HCT116 (cell line): ENCODE results near the gene ROGDI. TPM values are rescaled to one million over a fixed set of nuclear protein-coding genes. Genes with fewer than 3 reads are reported as not detected.

ENCODE experiments used
- ATAC-seq: fragments of 200-7000 bp; cut with Tn5 transposase; 2 replicates; pipeline ENCODE4 v1.9.1; 2020; ENCODE audit warnings: mild to moderate bottlenecking, moderate library complexity
- BruUV-seq: library from RNA; stranded (reverse); fragments of 400-500 nt; replicated peaks from 2 replicates; lab custom pipeline; 2021; lab: Mats Ljungman, UMichigan
- CTCF ChIA-PET: fragments of 300-600 bp; sonication (Branson Sonifier 250); formaldehyde crosslinking; loops from one replicate; lab custom pipeline; 2021; ENCODE audit warnings: antibody characterized with exemption; lab: Charles Lee
- POLR2A ChIA-PET: fragments of 300-600, 350-600 bp; sonication (Branson Sonifier 250); formaldehyde crosslinking; loops from one replicate; lab custom pipeline; 2021; ENCODE audit warnings: antibody characterized with exemption; lab: Charles Lee
- RAD21 ChIA-PET, 2 experiments: fragments of 300-600 bp; sonication (Branson Sonifier 250); formaldehyde crosslinking; loops; one replicate each; lab custom pipeline; 2023; ENCODE audit warnings: low total read pairs in 2 of 2; ENCODE audit not compliant: uncharacterized antibody in 2 of 2, unreplicated experiment in 2 of 2, low non-redundant PET in 1 of 2; lab: Charles Lee
- DNase-seq: peaks from one replicate; pipeline ENCODE4 v3.0.0-alpha.2; 2010; ENCODE audit warnings: low read depth, low spot score
- H2AFZ ChIP-seq: fragments of 200-600 bp; shearing (Covaris generic), sonication (generic); 2 replicates; pipeline ENCODE4 v1.6.1; 2017; ENCODE audit warnings: low read depth, mixed run types, mixed read lengths, antibody characterized with exemption, low read length; ENCODE audit not compliant: poor library complexity, severe bottlenecking
- H3K27ac ChIP-seq: 2 replicates; pipeline ENCODE4 v1.5.1; 2012; ENCODE audit warnings: low read depth, low read length
- H3K27me3 ChIP-seq: fragments of 200-600 bp; sonication (generic); 2 replicates; pipeline ENCODE4 v1.6.1; 2016; ENCODE audit warnings: mixed run types, low read length, mixed read lengths; ENCODE audit not compliant: insufficient read depth
- H3K36me3 ChIP-seq, 2 experiments: fragments of 200-500 bp in 1 of 2; fragments of 200-600 bp in 1 of 2; sonication (Bioruptor generic) in 1 of 2; sonication (generic) in 1 of 2; 2 replicates each; pipeline versions ENCODE4 v1.5.1 to v1.6.1; 2014 to 2016; ENCODE audit warnings: low read length in 2 of 2, inconsistent platforms in 1 of 2, mixed read lengths in 1 of 2, mixed run types in 1 of 2; ENCODE audit not compliant: insufficient read depth in 2 of 2, control insufficient read depth in 1 of 2
- H3K4me1 ChIP-seq, 2 experiments: fragments of 200-600 bp in 1 of 2; sonication (generic) in 1 of 2; 2 replicates each; pipeline versions ENCODE4 v1.5.1 to v1.6.1; 2012 to 2017; ENCODE audit warnings: low read length in 2 of 2, inconsistent platforms in 1 of 2, mild to moderate bottlenecking in 1 of 2, mixed read lengths in 1 of 2, mixed run types in 1 of 2, moderate library complexity in 1 of 2; ENCODE audit not compliant: insufficient read depth in 2 of 2, control insufficient read depth in 1 of 2
- H3K4me2 ChIP-seq: fragments of 200-600 bp; sonication (generic); 2 replicates; pipeline ENCODE4 v1.6.1; 2017; ENCODE audit warnings: mixed run types, low read length, mixed read lengths
- H3K4me3 ChIP-seq, 2 experiments: fragments of 200-600 bp in 1 of 2; sonication (generic) in 1 of 2; replicated peaks in 1 of 2; 2 replicates each; pipeline ENCODE4 v1.5.1; 2011 to 2016; ENCODE audit warnings: low read length in 2 of 2, control low read depth in 1 of 2, low read depth in 1 of 2, mild to moderate bottlenecking in 1 of 2, mixed read lengths in 1 of 2, mixed run types in 1 of 2
- H3K79me2 ChIP-seq: fragments of 200-600 bp; sonication (generic); 2 replicates; pipeline ENCODE4 v1.6.1; 2017; ENCODE audit warnings: mild to moderate bottlenecking, mixed run types, low read length, moderate library complexity, mixed read lengths; ENCODE audit not compliant: insufficient read depth
- H3K9ac ChIP-seq: fragments of 200-600 bp; sonication (generic); 2 replicates; pipeline ENCODE4 v1.6.1; 2016; ENCODE audit warnings: low read length, mixed read lengths
- H3K9me2 ChIP-seq: fragments of 200-600 bp; sonication (generic), shearing (Covaris generic); 2 replicates; pipeline ENCODE4 v1.6.1; 2017; ENCODE audit warnings: mixed run types, mild to moderate bottlenecking, moderate library complexity; ENCODE audit not compliant: insufficient read depth
- H3K9me3 ChIP-seq, 2 experiments: fragments of 200-500 bp in 1 of 2; fragments of 200-600 bp in 1 of 2; sonication (Bioruptor generic) in 1 of 2; sonication (generic) in 1 of 2; 2 replicates each; pipeline ENCODE4 v1.6.1; 2014 to 2017; ENCODE audit warnings: low read length in 2 of 2, mixed read lengths in 2 of 2, inconsistent platforms in 1 of 2, low read depth in 1 of 2, mild to moderate bottlenecking in 1 of 2, mixed run types in 1 of 2, moderate library complexity in 1 of 2; ENCODE audit not compliant: control insufficient read depth in 1 of 2, insufficient read depth in 1 of 2
- H4K20me1 ChIP-seq: fragments of 200-600 bp; sonication (generic), shearing (Covaris generic); 2 replicates; pipeline ENCODE4 v1.6.1; 2017; ENCODE audit warnings: mixed run types, mild to moderate bottlenecking, moderate library complexity; ENCODE audit not compliant: insufficient read depth
- ATF3 ChIP-seq: IDR thresholded peaks from 2 replicates; pipeline ENCODE4 v1.6.1; 2012
- CBX3 ChIP-seq: IDR thresholded peaks from 2 replicates; pipeline ENCODE4 v1.6.1; 2012; ENCODE audit warnings: low read depth
- CTCF ChIP-seq, 3 experiments: fragments of 200-600 bp in 1 of 3; sonication (generic) in 1 of 3; IDR thresholded peaks in 2 of 3; conservative IDR thresholded peaks in 1 of 3; 2 replicates each; pipeline ENCODE4 v1.5.1; 2012 to 2017; ENCODE audit warnings: low read depth in 2 of 3, low read length in 2 of 3, antibody characterized with exemption in 1 of 3, borderline replicate concordance in 1 of 3, control low read depth in 1 of 3, mild to moderate bottlenecking in 1 of 3, mixed read lengths in 1 of 3, mixed run types in 1 of 3, moderate library complexity in 1 of 3; ENCODE audit not compliant: insufficient read depth in 1 of 3
- EZH2 ChIP-seq: fragments of 200-600 bp; sonication (generic); IDR thresholded peaks from 2 replicates; pipeline ENCODE4 v1.6.1; 2017; ENCODE audit warnings: antibody characterized with exemption, mixed run types
- EZH2phosphoT487 ChIP-seq: fragments of 200-600 bp; IDR thresholded peaks from 2 replicates; pipeline ENCODE4 v1.6.1; 2018; ENCODE audit warnings: antibody characterized with exemption, borderline replicate concordance
- FOSL1 ChIP-seq: IDR thresholded peaks from 2 replicates; pipeline ENCODE4 v1.6.1; 2012; ENCODE audit warnings: low read depth
- JUND ChIP-seq: IDR thresholded peaks from 2 replicates; pipeline ENCODE4 v1.6.1; 2012
- POLR2A ChIP-seq: IDR thresholded peaks from 2 replicates; pipeline ENCODE4 v1.7.0; 2011; ENCODE audit warnings: borderline replicate concordance; ENCODE audit not compliant: insufficient read depth, insufficient read length; ENCODE audit errors: extremely low read depth
- POLR2AphosphoS5 ChIP-seq: IDR thresholded peaks from 2 replicates; pipeline ENCODE4 v1.6.1; 2011; ENCODE audit warnings: mild to moderate bottlenecking, low read depth, low read length, moderate library complexity
- RAD21 ChIP-seq: IDR thresholded peaks from 2 replicates; pipeline ENCODE4 v1.6.1; 2012; ENCODE audit warnings: low read depth, mild to moderate bottlenecking
- REST ChIP-seq: IDR thresholded peaks from 2 replicates; pipeline ENCODE4 v1.6.1; 2012; ENCODE audit warnings: low read depth
- SP1 ChIP-seq: IDR thresholded peaks from 2 replicates; pipeline ENCODE4 v1.6.1; 2012; ENCODE audit warnings: low read depth
- SRF ChIP-seq: IDR thresholded peaks from 2 replicates; pipeline ENCODE4 v1.6.1; 2012; ENCODE audit warnings: low read depth
- TCF7L2 ChIP-seq: IDR thresholded peaks from 2 replicates; pipeline ENCODE4 v1.7.0; 2011; ENCODE audit warnings: borderline replicate concordance, inconsistent platforms; ENCODE audit not compliant: insufficient read depth, insufficient read length; ENCODE audit errors: extremely low read depth
- YY1 ChIP-seq: IDR thresholded peaks from 2 replicates; pipeline ENCODE4 v1.6.1; 2011; ENCODE audit warnings: low read length, low read depth, moderate library complexity, mild to moderate bottlenecking; ENCODE audit not compliant: insufficient replicate concordance; ENCODE audit errors: extremely low read depth
- ZBTB33 ChIP-seq: IDR thresholded peaks from 2 replicates; pipeline ENCODE4 v1.6.1; 2011; ENCODE audit warnings: mild to moderate bottlenecking, low read length, moderate library complexity; ENCODE audit not compliant: insufficient replicate concordance; ENCODE audit errors: extremely low read depth
- ZNF274 ChIP-seq: fragments of 200-500 bp; sonication (Bioruptor generic); IDR thresholded peaks from 2 replicates; pipeline ENCODE4 v1.6.1; 2014; ENCODE audit warnings: mild to moderate bottlenecking, low read depth, low read length, inconsistent platforms
- intact Hi-C: fragments of 100-400 bp; cut with micrococcal nuclease; formaldehyde crosslinking; loops from 2 replicates; pipeline ENCODE4 v1.10.0; 2022
- total RNA-seq: library from RNA; stranded (reverse); gene quantifications from one replicate; pipeline ENCODE4 v1.2.1, GENCODE V29; 2021; ENCODE audit not compliant: unreplicated experiment

ROGDI gene
- total RNA-seq, 1 experiment from 2014 or later, result 20.1 TPM

GRCh38 chr16:4752351-4753100 lies 49.9 kb downstream of the ROGDI start:
- Histone ChIP-seq H4K20me1 (no peaks in the 10 kb centered on the region), H3K9me3 (peaks cover 0 to 4% of the 10 kb centered on the region in 2 experiments; a peak in 1 of 4 replicates), H3K27me3 (no peaks in the 10 kb centered on the region), H3K27ac (no peak overlapping the region), H3K4me1 (no peaks in the 10 kb centered on the region), H3K4me2 (no peak overlapping the region), H3K79me2 (peaks cover 4% of the 10 kb centered on the region; the same call in 1 of the 2 replicates), H3K36me3 (peaks cover 12% of the 10 kb centered on the region in 2 experiments; a peak in 3 of 4 replicates), H3K9ac (no peak overlapping the region), H3K9me2 (no peaks in the 10 kb centered on the region), H2AFZ (no peak overlapping the region), H3K4me3 (no peak overlapping the region)
- DNase-seq (no peak), ATAC-seq (no peak)
- ChIA-PET POLR2A (no interaction called here), CTCF (no interaction called here), RAD21 (no interaction called here)
- intact Hi-C loops, result no loop called here
- TF ChIP-seq POLR2A, result no peak
- no peak for TF ChIP-seq RAD21
- TF ChIP-seq EZH2phosphoT487, result no peak
- no peak for TF ChIP-seq ATF3
- TF ChIP-seq TCF7L2, result no peak
- no peak for TF ChIP-seq CTCF (IDR thresholded peaks at IDR 0.05 in 2 of 3, conservative IDR thresholded peaks at IDR 0.05 in 1 of 3; ENCODE audit: borderline replicate concordance in 1 of 3, insufficient read depth in 1 of 3, low read depth in 2 of 3, low read length in 2 of 3)
- TF ChIP-seq SRF, result no peak
- no peak for TF ChIP-seq ZNF274
- TF ChIP-seq FOSL1, result no peak
- TF ChIP-seq YY1, result no peak
- no peak for TF ChIP-seq JUND
- no peak for TF ChIP-seq REST
- no peak for TF ChIP-seq ZBTB33
- no peak for TF ChIP-seq SP1
- no peak for TF ChIP-seq CBX3
- no peak for TF ChIP-seq EZH2
- no peak for TF ChIP-seq POLR2AphosphoS5
- BruUV-seq, result no TSS peak
